H1 (cell line): ENCODE measurements around the gene BRAT1. TPM values are rescaled to one million over a fixed set of nuclear protein-coding genes. Genes with fewer than 3 reads are reported as not detected.

Experiments
- CTCF ChIA-PET: fragments of 300-600 bp; sonication (Branson Sonifier 250); formaldehyde crosslinking; loops from one replicate; lab custom pipeline; 2021; ENCODE audit not compliant: partially characterized antibody; lab: Charles Lee
- POLR2A ChIA-PET: fragments of 300-600 bp; sonication (Branson Sonifier 250); formaldehyde crosslinking; loops from one replicate; lab custom pipeline; 2021; ENCODE audit warnings: inconsistent platforms; ENCODE audit not compliant: partially characterized antibody; lab: Charles Lee
- DNase-seq, 2 experiments: peaks; one replicate each; pipeline versions ENCODE4 v3.0.0 to v3.0.0-alpha.2; 2010 to 2022; ENCODE audit warnings: low spot score in 2 of 2, low read depth in 1 of 2, mixed read lengths in 1 of 2
- FAIRE-seq: peaks from 2 replicates; lab custom pipeline; 2011; peaks lifted over from hg19 to GRCh38; lab: Jason Lieb, UNC
- H2AFZ ChIP-seq: 2 replicates; pipeline ENCODE4 v1.8.1; 2012; ENCODE audit warnings: low read length, inconsistent platforms
- H2AK5ac ChIP-seq: 2 replicates; pipeline ENCODE4 v1.6.1; 2013; ENCODE audit warnings: low read depth, low read length
- H2BK120ac ChIP-seq: replicated peaks from 2 replicates; pipeline ENCODE3; 2013; ENCODE audit warnings: low read depth, low read length, inconsistent platforms
- H2BK12ac ChIP-seq: 2 replicates; pipeline ENCODE4 v1.6.1; 2013; ENCODE audit warnings: low read depth, low read length
- H2BK15ac ChIP-seq: 2 replicates; pipeline ENCODE4 v1.6.1; 2013; ENCODE audit warnings: low read length
- H2BK20ac ChIP-seq: 2 replicates; pipeline ENCODE4 v1.6.1; 2013; ENCODE audit warnings: low read length
- H2BK5ac ChIP-seq: 2 replicates; pipeline ENCODE4 v1.6.1; 2013; ENCODE audit warnings: low read depth, low read length
- H3K14ac ChIP-seq: 2 replicates; pipeline ENCODE4 v1.6.1; 2013; ENCODE audit warnings: inconsistent platforms; ENCODE audit not compliant: insufficient read length
- H3K18ac ChIP-seq: 2 replicates; pipeline ENCODE4 v1.6.1; 2013; ENCODE audit warnings: low read length; ENCODE audit errors: extremely low read depth
- H3K23ac ChIP-seq: 2 replicates; pipeline ENCODE4 v1.6.1; 2013; ENCODE audit warnings: inconsistent platforms; ENCODE audit not compliant: insufficient read length
- H3K23me2 ChIP-seq: 2 replicates; pipeline ENCODE4 v1.6.1; 2013; ENCODE audit warnings: low read depth, low read length
- H3K27ac ChIP-seq: 2 replicates; pipeline ENCODE4 v1.6.1; 2011; ENCODE audit warnings: low read depth, low read length, inconsistent platforms
- H3K27me3 ChIP-seq, 4 experiments: replicated peaks in 1 of 4; 1 replicate in 1 of 4; 2 replicates in 3 of 4; pipeline versions ENCODE4 v1.6.1 to v1.8.1; 2011 to 2013; ENCODE audit warnings: low read length in 3 of 4, mild to moderate bottlenecking in 3 of 4, inconsistent platforms in 2 of 4, mixed read lengths in 2 of 4, moderate library complexity in 1 of 4; ENCODE audit not compliant: control insufficient read depth in 3 of 4, insufficient read depth in 3 of 4; ENCODE audit errors: extremely low read depth in 1 of 4
- H3K36me3 ChIP-seq, 4 experiments: 2 replicates each; pipeline versions ENCODE4 v1.6.1 to v1.8.1; 2011 to 2013; ENCODE audit warnings: mild to moderate bottlenecking in 4 of 4, low read length in 3 of 4, moderate library complexity in 2 of 4, control low read depth in 1 of 4, inconsistent platforms in 1 of 4; ENCODE audit not compliant: insufficient read depth in 4 of 4, control insufficient read depth in 2 of 4
- H3K4ac ChIP-seq: replicated peaks from 2 replicates; pipeline ENCODE3; 2013; ENCODE audit warnings: low read length, low read depth, mixed read lengths, inconsistent platforms; ENCODE audit not compliant: insufficient read length
- H3K4me1 ChIP-seq, 4 experiments: replicated peaks in 1 of 4; 1 replicate in 1 of 4; 2 replicates in 3 of 4; pipeline versions ENCODE4 v1.6.1 to v1.8.1; 2011 to 2013; ENCODE audit warnings: low read length in 3 of 4, inconsistent platforms in 2 of 4, mixed read lengths in 1 of 4; ENCODE audit not compliant: insufficient read depth in 4 of 4, control insufficient read depth in 3 of 4
- H3K4me2 ChIP-seq, 2 experiments: 2 replicates each; pipeline versions ENCODE4 v1.6.1 to v1.8.1; 2011 to 2013; ENCODE audit warnings: low read depth in 2 of 2, low read length in 2 of 2, control low read depth in 1 of 2, inconsistent platforms in 1 of 2, mild to moderate bottlenecking in 1 of 2; ENCODE audit not compliant: insufficient read depth in 1 of 2
- H3K4me3 ChIP-seq, 4 experiments: fragments of 200-600, 300-600 bp in 1 of 4; sonication (generic), shearing (Covaris generic), sonication (Bioruptor Twin) in 1 of 4; 2 replicates each; pipeline versions ENCODE4 v1.5.1 to v1.8.1; 2011 to 2016; ENCODE audit warnings: low read length in 4 of 4, low read depth in 3 of 4, control low read depth in 2 of 4, inconsistent platforms in 2 of 4, mild to moderate bottlenecking in 2 of 4, mixed read lengths in 1 of 4, moderate library complexity in 1 of 4; ENCODE audit not compliant: insufficient read depth in 2 of 4; ENCODE audit errors: extremely low read depth in 1 of 4
- H3K56ac ChIP-seq: replicated peaks from 2 replicates; pipeline ENCODE3; 2013; ENCODE audit warnings: low read depth, mild to moderate bottlenecking, mixed read lengths, low read length, inconsistent platforms; ENCODE audit not compliant: insufficient read length
- H3K79me1 ChIP-seq: 2 replicates; pipeline ENCODE4 v1.6.1; 2013; ENCODE audit warnings: low read depth, low read length, control low read depth
- H3K79me2 ChIP-seq, 2 experiments: 2 replicates each; pipeline versions ENCODE4 v1.6.1 to v1.8.1; 2012 to 2013; ENCODE audit warnings: low read length in 2 of 2, mild to moderate bottlenecking in 2 of 2, inconsistent platforms in 1 of 2; ENCODE audit not compliant: insufficient read depth in 2 of 2, control insufficient read depth in 1 of 2
- H3K9ac ChIP-seq, 4 experiments: replicated peaks in 1 of 4; 1 replicate in 1 of 4; 2 replicates in 3 of 4; pipeline versions ENCODE4 v1.6.1 to v1.8.1; 2011 to 2013; ENCODE audit warnings: low read depth in 3 of 4, low read length in 3 of 4, control low read depth in 2 of 4, mild to moderate bottlenecking in 2 of 4, moderate library complexity in 2 of 4, inconsistent platforms in 1 of 4; ENCODE audit errors: extremely low read depth in 1 of 4
- H3K9me3 ChIP-seq, 2 experiments: 2 replicates each; pipeline versions ENCODE4 v1.6.1 to v1.8.1; 2012 to 2013; ENCODE audit warnings: mild to moderate bottlenecking in 2 of 2, moderate library complexity in 2 of 2, control low read depth in 1 of 2, inconsistent platforms in 1 of 2, low read depth in 1 of 2, low read length in 1 of 2, mixed read lengths in 1 of 2; ENCODE audit not compliant: insufficient read depth in 2 of 2
- H4K20me1 ChIP-seq, 2 experiments: replicated peaks in 1 of 2; 2 replicates each; pipeline versions ENCODE3 to v1.8.1; 2011 to 2013; ENCODE audit warnings: inconsistent platforms in 2 of 2, low read length in 2 of 2, mild to moderate bottlenecking in 1 of 2; ENCODE audit not compliant: insufficient read depth in 2 of 2, control insufficient read depth in 1 of 2
- H4K5ac ChIP-seq: 2 replicates; pipeline ENCODE4 v1.6.1; 2013; ENCODE audit warnings: low read length, low read depth, mixed read lengths, inconsistent platforms; ENCODE audit not compliant: insufficient read length
- H4K8ac ChIP-seq: 2 replicates; pipeline ENCODE4 v1.8.0; 2013; ENCODE audit warnings: mild to moderate bottlenecking, moderate library complexity, low read length, inconsistent platforms; ENCODE audit not compliant: insufficient read depth; ENCODE audit errors: extremely low read depth
- H4K91ac ChIP-seq: replicated peaks from 2 replicates; pipeline ENCODE3; 2013; ENCODE audit warnings: low read length, mixed read lengths, inconsistent platforms; ENCODE audit not compliant: insufficient read length
- CTBP2 ChIP-seq: IDR thresholded peaks from 2 replicates; pipeline ENCODE4 v1.7.0; 2011; ENCODE audit warnings: borderline replicate concordance, mild to moderate bottlenecking, moderate library complexity, mixed read lengths, low read length; ENCODE audit not compliant: insufficient read depth, insufficient read length
- FOSL1 ChIP-seq: IDR thresholded peaks from 2 replicates; pipeline ENCODE4 v1.6.1; 2011; ENCODE audit warnings: mild to moderate bottlenecking, low read depth, low read length, moderate library complexity; ENCODE audit not compliant: insufficient read depth
- GABPA ChIP-seq: IDR thresholded peaks from 2 replicates; pipeline ENCODE4 v1.6.1; 2011; ENCODE audit warnings: mild to moderate bottlenecking, low read length, moderate library complexity, borderline replicate concordance; ENCODE audit not compliant: insufficient read depth
- KDM1A ChIP-seq: fragments of 200-600, 300-600 bp; sonication (generic); IDR thresholded peaks from 2 replicates; pipeline ENCODE4 v1.7.1; 2016; ENCODE audit warnings: mild to moderate bottlenecking, low read length, borderline replicate concordance
- POU5F1 ChIP-seq: IDR thresholded peaks from 2 replicates; pipeline ENCODE4 v1.6.1; 2011; ENCODE audit warnings: low read depth, mild to moderate bottlenecking, low read length, moderate library complexity
- RAD21 ChIP-seq, 2 experiments: IDR thresholded peaks in 1 of 2; conservative IDR thresholded peaks in 1 of 2; 2 replicates each; pipeline ENCODE4 v1.6.1; 2011; ENCODE audit warnings: low read depth in 2 of 2, low read length in 2 of 2, improper control_type of control experiment in 1 of 2, inconsistent platforms in 1 of 2, mild to moderate bottlenecking in 1 of 2, moderate library complexity in 1 of 2
- RBBP5 ChIP-seq: IDR thresholded peaks from 2 replicates; pipeline ENCODE4 v1.7.1; 2012; ENCODE audit warnings: low read depth, mild to moderate bottlenecking, inconsistent platforms, low read length, moderate library complexity, borderline replicate concordance
- RXRA ChIP-seq: IDR thresholded peaks from 2 replicates; pipeline ENCODE4 v1.6.1; 2011; ENCODE audit warnings: low read depth, mild to moderate bottlenecking, low read length, moderate library complexity; ENCODE audit not compliant: insufficient read depth
- SP2 ChIP-seq: IDR thresholded peaks from 2 replicates; pipeline ENCODE4 v1.6.1; 2012; ENCODE audit warnings: mild to moderate bottlenecking, low read length, inconsistent platforms
- SP4 ChIP-seq: IDR thresholded peaks from 2 replicates; pipeline ENCODE4 v1.6.1; 2012; ENCODE audit warnings: low read length, inconsistent platforms
- TAF7 ChIP-seq: optimal IDR thresholded peaks from 2 replicates; pipeline ENCODE3; 2011; ENCODE audit warnings: low read depth, mild to moderate bottlenecking, inconsistent platforms, low read length, moderate library complexity, borderline replicate concordance
- TBP ChIP-seq: IDR thresholded peaks from 2 replicates; pipeline ENCODE4 v1.6.1; 2011; ENCODE audit warnings: low read depth, low read length, improper control_type of control experiment
- WGBS, 2 experiments: shearing (Covaris generic) in 1 of 2; methylation state at CpG; one replicate each; pipeline versions ENCODE4 v1.1.6 to v1.1.7; 2013 to 2015; ENCODE audit warnings: low lambda C conversion rate in 2 of 2, mixed read lengths in 2 of 2, inconsistent platforms in 1 of 2, low coverage in 1 of 2, missing lambda C conversion rate in 1 of 2; ENCODE audit not compliant: insufficient replicate concordance in 2 of 2, insufficient coverage in 1 of 2, insufficient read length in 1 of 2; ENCODE audit errors: extremely low coverage in 1 of 2, missing lambda C conversion rate in 1 of 2; 5-methylcytosine and 5-hydroxymethylcytosine counted together
- polyA plus RNA-seq, 7 experiments: library from polyadenylated mRNA; depleted of rRNA in 3 of 7; stranded (reverse) in 5 of 7; unstranded in 2 of 7; fragments of >200 nt in 5 of 7; fragments of 200-250 nt in 2 of 7; gene quantifications; 1 replicate in 5 of 7; 2 replicates in 1 of 7; 4 replicates in 1 of 7; pipeline versions ENCODE4 v1.2.1 to v1.2.3, GENCODE V29; 2011 to 2013; ENCODE audit warnings: missing spikeins in 2 of 7, mixed read lengths in 2 of 7
- total RNA-seq: library from RNA; stranded (reverse); fragmentation: NEBNext Ultra II Directional; extraction: Animal tissue kit (Norgen Biotek cat#: 25700); gene quantifications from 2 replicates; pipeline ENCODE4 v1.2.1, GENCODE V29; 2021
- TF ChIP-seq, protein P1 (sequence below): IDR thresholded peaks from 2 replicates; pipeline ENCODE4 v1.6.1; 2011; ENCODE audit warnings: low read length, improper control_type of control experiment

The BRAT1 gene
- total and polyA plus RNA-seq, 2 of the 8 experiments (the other 6 are each of a cell fraction or from before 2014, with no cell fraction given), result 36.8 to 42.3 TPM

DNA sequence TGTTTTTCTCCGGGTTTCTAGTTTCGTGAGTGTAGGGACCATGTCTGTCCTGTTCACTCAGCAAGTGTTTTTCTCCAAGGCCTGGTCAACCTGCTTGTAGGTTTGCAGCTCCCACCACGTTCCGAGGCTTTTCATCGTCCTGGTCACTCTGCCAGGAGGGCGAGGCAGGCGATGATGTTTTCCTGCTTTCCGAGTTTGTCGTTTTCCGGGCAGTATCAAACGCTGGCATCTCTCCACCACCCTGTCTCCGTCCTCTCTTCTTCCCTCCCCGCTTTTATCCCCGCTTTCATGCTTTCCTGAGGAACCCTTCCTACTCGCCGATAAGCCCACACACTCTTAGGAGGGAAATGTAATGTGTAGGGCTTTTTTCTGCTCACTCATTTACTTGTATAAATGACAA lies 14.7 kb upstream of the BRAT1 start:
- ChIA-PET POLR2A (no interaction called here), CTCF (no interaction called here)
- H4K91ac ChIP-seq, result no peak overlapping the region
- H3K9me3 ChIP-seq, result no peaks in the 10 kb centered on the region
- H4K5ac ChIP-seq, result no peak overlapping the region
- no peak overlapping the region for H2AFZ ChIP-seq
- no peak overlapping the region for H3K4ac ChIP-seq
- H4K20me1 ChIP-seq, result peaks cover 0 to under 1% of the 10 kb centered on the region in 2 experiments
- H2BK120ac ChIP-seq, result no peak overlapping the region
- FAIRE-seq (no peak), DNase-seq (no peak)
- H3K27me3 ChIP-seq, result no peaks in the 10 kb centered on the region
- H3K9ac ChIP-seq, result no peak overlapping the region
- WGBS, 2 experiments, result 94% methylated on average over 16 of the region's 16 CpGs; no CpG with 5 or more reads in 1 of the 2 experiments
- H3K14ac ChIP-seq, result no peak overlapping the region
- no peak overlapping the region for H2AK5ac ChIP-seq
- no peak overlapping the region for H2BK12ac ChIP-seq
- no peak overlapping the region; the same call in 1 of the 2 replicates for H3K27ac ChIP-seq
- no peak overlapping the region for H4K8ac ChIP-seq
- no peak overlapping the region for H2BK15ac ChIP-seq
- H3K36me3 ChIP-seq, result no peaks in the 10 kb centered on the region
- peaks cover 0 to 5% (median 2%) of the 10 kb centered on the region in 4 experiments; a peak in 4 of 7 replicates for H3K4me1 ChIP-seq
- H3K4me3 ChIP-seq, result no peak overlapping the region
- no peak overlapping the region for H2BK20ac ChIP-seq
- no peak overlapping the region for H2BK5ac ChIP-seq
- H3K23me2 ChIP-seq, result no peaks in the 10 kb centered on the region; the same call in 1 of the 2 replicates
- H3K56ac ChIP-seq, result no peak overlapping the region
- H3K79me1 ChIP-seq, result peaks cover 1% of the 10 kb centered on the region; the same call in 1 of the 2 replicates
- H3K23ac ChIP-seq, result no peak overlapping the region
- no peaks in the 10 kb centered on the region for H3K79me2 ChIP-seq
- no peak overlapping the region for H3K4me2 ChIP-seq
- H3K18ac ChIP-seq, result no peak overlapping the region
- TF ChIP-seq SP2, result no peak
- no peak for TF ChIP-seq CTBP2
- TF ChIP-seq SP4, result no peak
- TF ChIP-seq RXRA, result no peak
- no peak for TF ChIP-seq RAD21 (IDR thresholded peaks at IDR 0.05 in 1 of 2, conservative IDR thresholded peaks at IDR 0.05 in 1 of 2; ENCODE audit: low read depth in 2 of 2, low read length in 2 of 2)
- no peak for TF ChIP-seq TAF7
- TF ChIP-seq, protein P1, sequence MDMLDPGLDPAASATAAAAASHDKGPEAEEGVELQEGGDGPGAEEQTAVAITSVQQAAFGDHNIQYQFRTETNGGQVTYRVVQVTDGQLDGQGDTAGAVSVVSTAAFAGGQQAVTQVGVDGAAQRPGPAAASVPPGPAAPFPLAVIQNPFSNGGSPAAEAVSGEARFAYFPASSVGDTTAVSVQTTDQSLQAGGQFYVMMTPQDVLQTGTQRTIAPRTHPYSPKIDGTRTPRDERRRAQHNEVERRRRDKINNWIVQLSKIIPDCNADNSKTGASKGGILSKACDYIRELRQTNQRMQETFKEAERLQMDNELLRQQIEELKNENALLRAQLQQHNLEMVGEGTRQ, result no peak
- no peak for TF ChIP-seq POU5F1
- no peak for TF ChIP-seq KDM1A
- TF ChIP-seq TBP, result no peak
- TF ChIP-seq FOSL1, result no peak
- TF ChIP-seq GABPA, result no peak
- TF ChIP-seq RBBP5, result no peak
